A673 (cell line): ENCODE measurements around the gene FGF12. TPM values are rescaled to one million over a fixed set of nuclear protein-coding genes. Genes with fewer than 3 reads are reported as not detected.

Experiments used
- BruUV-seq: library from RNA; stranded (reverse); fragments of 400-500 nt; replicated peaks from 2 replicates; lab custom pipeline; 2021; lab: Mats Ljungman, UMichigan
- CTCF ChIA-PET: fragments of 300-600 bp; sonication (Branson Sonifier 250); formaldehyde crosslinking; loops from one replicate; lab custom pipeline; 2022; ENCODE audit warnings: antibody characterized with exemption; lab: Charles Lee
- POLR2A ChIA-PET: fragments of 300-600 bp; sonication (Branson Sonifier 250); formaldehyde crosslinking; loops from one replicate; lab custom pipeline; 2022; ENCODE audit warnings: antibody characterized with exemption; ENCODE audit not compliant: low non-redundant PET; lab: Charles Lee
- DNase-seq: peaks from one replicate; pipeline ENCODE4 v3.0.0-alpha.2; 2015; ENCODE audit warnings: low spot score
- H3K27ac ChIP-seq: fragments of 200-600 bp; sonication (generic); 2 replicates; pipeline ENCODE4 v1.5.1; 2016; ENCODE audit warnings: mixed run types, low read depth, mild to moderate bottlenecking, mixed read lengths, antibody characterized with exemption, low read length; ENCODE audit not compliant: poor library complexity, severe bottlenecking
- H3K27me3 ChIP-seq: fragments of 200-600 bp; sonication (generic); replicated peaks from 2 replicates; pipeline ENCODE4 v1.6.1; 2017; ENCODE audit warnings: mixed run types, low read depth, mild to moderate bottlenecking, mixed read lengths, antibody characterized with exemption, low read length; ENCODE audit not compliant: insufficient read depth, poor library complexity
- H3K36me3 ChIP-seq: fragments of 200-600 bp; sonication (generic); 2 replicates; pipeline ENCODE4 v1.6.1; 2016; ENCODE audit warnings: mixed run types, mild to moderate bottlenecking, mixed read lengths, antibody characterized with exemption, low read length; ENCODE audit not compliant: insufficient read depth, poor library complexity, severe bottlenecking
- H3K4me1 ChIP-seq: fragments of 200-600 bp; sonication (generic); 2 replicates; pipeline ENCODE4 v1.6.1; 2017; ENCODE audit warnings: mixed run types, mild to moderate bottlenecking, mixed read lengths, antibody characterized with exemption, low read length; ENCODE audit not compliant: insufficient read depth, poor library complexity, severe bottlenecking
- H3K4me3 ChIP-seq: fragments of 200-600 bp; sonication (generic); 2 replicates; pipeline ENCODE4 v1.5.1; 2016; ENCODE audit warnings: low read depth, mixed run types, mild to moderate bottlenecking, mixed read lengths, low read length; ENCODE audit not compliant: poor library complexity, severe bottlenecking
- H3K9me3 ChIP-seq: fragments of 200-600 bp; sonication (generic); 2 replicates; pipeline ENCODE4 v1.6.1; 2016; ENCODE audit warnings: mixed run types, low read depth, mild to moderate bottlenecking, mixed read lengths, antibody characterized with exemption, low read length; ENCODE audit not compliant: poor library complexity, severe bottlenecking
- CTCF ChIP-seq: fragments of 300-800, 200-600 bp; sonication (generic); conservative IDR thresholded peaks from 2 replicates; pipeline ENCODE4 v1.5.1; 2017; ENCODE audit warnings: low read depth, mild to moderate bottlenecking, antibody characterized with exemption, low read length, moderate library complexity, mixed read lengths
- EZH2 ChIP-seq: fragments of 200-600 bp; sonication (generic); IDR thresholded peaks from 2 replicates; pipeline ENCODE4 v1.6.1; 2017; ENCODE audit warnings: borderline replicate concordance, low read depth, mild to moderate bottlenecking, mixed read lengths, antibody characterized with exemption, low read length; ENCODE audit not compliant: poor library complexity, severe bottlenecking
- intact Hi-C: fragments of 100-400 bp; cut with micrococcal nuclease; formaldehyde crosslinking; loops from one replicate; pipeline ENCODE4 v1.10.0; 2022; ENCODE audit not compliant: unreplicated experiment
- total RNA-seq: library from RNA; stranded (reverse); gene quantifications from 2 replicates; pipeline ENCODE4 v1.2.3, GENCODE V29; 2021

The FGF12 gene
- total RNA-seq, 1 experiment from 2014 or later = 2.3 TPM

DNA sequence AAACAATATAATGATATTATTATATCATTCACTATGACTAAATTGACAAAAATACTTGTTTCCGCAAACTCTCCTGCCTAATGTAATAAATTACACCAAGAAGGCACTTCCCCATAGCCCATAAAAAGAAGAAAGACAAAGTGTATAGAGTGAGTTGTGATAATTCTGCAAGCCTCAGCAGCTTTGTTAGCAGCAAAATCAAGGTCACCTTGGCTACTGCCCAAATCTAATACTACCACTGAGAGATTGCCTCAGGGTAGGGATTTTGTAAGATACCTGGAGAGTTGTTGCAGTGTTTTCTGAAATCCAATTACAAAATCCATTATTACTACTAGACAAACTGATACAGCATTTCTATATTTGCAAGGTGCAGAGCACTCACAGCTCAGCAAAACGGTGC lies 503.5 kb downstream of the FGF12 start:
- BruUV-seq = no TSS peak
- TF ChIP-seq EZH2 = no peak
- TF ChIP-seq CTCF = no peak
- Histone ChIP-seq H3K27ac (no peak overlapping the region), H3K4me3 (no peak overlapping the region), H3K36me3 (no peaks in the 10 kb centered on the region), H3K27me3 (no peaks in the 10 kb centered on the region), H3K4me1 (no peaks in the 10 kb centered on the region), H3K9me3 (no peaks in the 10 kb centered on the region)
- peak; percentile 19 for DNase-seq
- POLR2A ChIA-PET = no interaction called here
- intact Hi-C loops = no loop called here
- CTCF ChIA-PET = no interaction called here

- CTCF ChIA-PET = no interaction called here
- Histone ChIP-seq H3K4me3 (no peak overlapping the region), H3K27me3 (no peaks in the 10 kb centered on the region), H3K27ac (no peak overlapping the region), H3K4me1 (no peaks in the 10 kb centered on the region), H3K36me3 (no peaks in the 10 kb centered on the region), H3K9me3 (no peaks in the 10 kb centered on the region)
- no TSS peak for BruUV-seq
- no peak for DNase-seq
- POLR2A ChIA-PET = no interaction called here
- TF ChIP-seq EZH2 (no peak), CTCF (no peak)
- intact Hi-C loops = no loop called here
Observed at GRCh38 chr3:192220915-192221314, 506.4 kb downstream of the FGF12 start.

- H3K4me3 ChIP-seq = no peak overlapping the region
- intact Hi-C loops = no loop called here
- no peaks in the 10 kb centered on the region for H3K4me1 ChIP-seq
- TF ChIP-seq EZH2 = no peak
- TF ChIP-seq CTCF = no peak
- no peaks in the 10 kb centered on the region for H3K9me3 ChIP-seq
- CTCF ChIA-PET = no interaction called here
- POLR2A ChIA-PET = no interaction called here
- no peak overlapping the region for H3K27ac ChIP-seq
- no TSS peak for BruUV-seq
- no peaks in the 10 kb centered on the region for H3K27me3 ChIP-seq
- no peak for DNase-seq
- H3K36me3 ChIP-seq = no peaks in the 10 kb centered on the region
Observed at GRCh38 chr3:192219926-192220325, 507.4 kb downstream of the FGF12 start.
